Breast epithelium (tissue), 3 donors: ENCODE results near the gene TENM4.

Experiments
- POLR2A ChIP-seq: fragments of 450-650 bp; IDR thresholded peaks from one replicate; pipeline ENCODE4 v1.6.1; 2016; ENCODE audit warnings: antibody characterized with exemption, mild to moderate bottlenecking, moderate library complexity
- POLR2AphosphoS5 ChIP-seq, 3 donors: sonication (generic); formaldehyde crosslinking; IDR thresholded peaks; one replicate each; pipeline ENCODE4 v1.6.1; 2017; ENCODE audit warnings: antibody characterized with exemption in 3 of 3
- TF ChIP-seq, protein P1 (sequence below), 3 donors: fragments of 450-650 bp; IDR thresholded peaks; one replicate each; pipeline ENCODE4 v1.5.1; 2016 to 2017; ENCODE audit warnings: antibody characterized with exemption in 3 of 3, mild to moderate bottlenecking in 3 of 3, moderate library complexity in 3 of 3

DNA sequence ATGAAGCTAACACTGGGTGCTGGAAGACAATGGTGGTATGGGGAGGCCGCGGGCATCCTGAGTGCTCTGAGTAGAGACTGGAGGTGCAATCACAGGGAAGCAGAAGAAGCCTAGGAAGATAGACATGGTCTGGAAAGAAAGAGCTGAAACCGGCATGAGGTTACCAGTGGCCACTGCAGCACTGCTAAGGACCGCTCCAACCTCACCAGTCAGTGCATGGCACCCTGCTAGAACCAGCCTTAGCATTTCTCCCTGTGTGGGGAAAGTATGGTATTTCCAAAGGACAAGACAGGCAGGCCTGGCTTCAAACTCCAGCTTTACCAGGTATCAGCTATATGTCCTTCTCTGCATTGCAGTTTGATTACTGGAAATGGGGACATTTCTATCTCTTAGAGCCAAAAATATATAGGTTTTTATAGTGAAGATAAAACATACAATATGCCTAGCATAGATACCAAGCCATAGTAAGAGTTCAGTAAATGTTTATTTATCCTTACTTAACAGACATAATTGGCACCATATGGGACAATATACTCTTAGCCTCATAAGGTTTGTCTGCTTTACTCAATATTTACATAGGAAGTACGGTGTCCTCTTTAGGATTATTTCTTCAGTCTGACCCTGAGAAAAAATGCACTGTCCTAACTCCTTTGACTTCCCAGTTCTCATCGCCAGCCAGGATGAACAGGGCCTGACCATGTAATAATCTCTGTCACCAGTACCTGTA is 231.1 kb downstream of the TENM4 start:
- TF ChIP-seq, protein P1, sequence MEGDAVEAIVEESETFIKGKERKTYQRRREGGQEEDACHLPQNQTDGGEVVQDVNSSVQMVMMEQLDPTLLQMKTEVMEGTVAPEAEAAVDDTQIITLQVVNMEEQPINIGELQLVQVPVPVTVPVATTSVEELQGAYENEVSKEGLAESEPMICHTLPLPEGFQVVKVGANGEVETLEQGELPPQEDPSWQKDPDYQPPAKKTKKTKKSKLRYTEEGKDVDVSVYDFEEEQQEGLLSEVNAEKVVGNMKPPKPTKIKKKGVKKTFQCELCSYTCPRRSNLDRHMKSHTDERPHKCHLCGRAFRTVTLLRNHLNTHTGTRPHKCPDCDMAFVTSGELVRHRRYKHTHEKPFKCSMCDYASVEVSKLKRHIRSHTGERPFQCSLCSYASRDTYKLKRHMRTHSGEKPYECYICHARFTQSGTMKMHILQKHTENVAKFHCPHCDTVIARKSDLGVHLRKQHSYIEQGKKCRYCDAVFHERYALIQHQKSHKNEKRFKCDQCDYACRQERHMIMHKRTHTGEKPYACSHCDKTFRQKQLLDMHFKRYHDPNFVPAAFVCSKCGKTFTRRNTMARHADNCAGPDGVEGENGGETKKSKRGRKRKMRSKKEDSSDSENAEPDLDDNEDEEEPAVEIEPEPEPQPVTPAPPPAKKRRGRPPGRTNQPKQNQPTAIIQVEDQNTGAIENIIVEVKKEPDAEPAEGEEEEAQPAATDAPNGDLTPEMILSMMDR (IDR thresholded peaks at IDR 0.05), result no peak
- TF ChIP-seq POLR2A, result no peak
- no peak for TF ChIP-seq POLR2AphosphoS5 (IDR thresholded peaks at IDR 0.05)
